Astrocyte of the hippocampus (primary cell): ENCODE data around the gene CD226.
"Not testable (repeated sequence)": the region's sequence is repeated elsewhere in the genome, so short reads cannot be mapped to it uniquely, and the experiment has no call there.

ENCODE experiments used
- DNase-seq: peaks from one replicate; pipeline ENCODE4 v3.0.0; 2011; ENCODE audit warnings: low read depth, low spot score

CD226 gene

DNA sequence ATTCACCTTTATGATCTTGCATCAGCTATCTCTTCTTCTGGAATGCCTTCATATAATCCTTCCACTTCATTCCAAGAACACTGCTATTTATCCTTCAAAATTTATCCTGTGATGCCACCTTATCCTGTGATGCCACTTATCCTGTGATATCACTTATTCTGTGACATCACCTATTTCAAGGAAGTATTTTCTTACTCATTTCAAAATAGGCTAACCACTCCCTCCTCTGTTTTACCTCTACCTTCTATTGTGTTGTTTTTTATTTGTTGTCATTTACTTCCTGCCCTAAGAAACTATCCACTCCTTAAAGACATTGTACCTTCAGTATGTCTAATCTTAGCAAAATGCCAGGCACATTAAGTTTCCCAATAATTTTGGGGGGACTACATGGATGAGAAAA is 38.8 kb downstream of the CD226 start:
- no peak for DNase-seq

DNA sequence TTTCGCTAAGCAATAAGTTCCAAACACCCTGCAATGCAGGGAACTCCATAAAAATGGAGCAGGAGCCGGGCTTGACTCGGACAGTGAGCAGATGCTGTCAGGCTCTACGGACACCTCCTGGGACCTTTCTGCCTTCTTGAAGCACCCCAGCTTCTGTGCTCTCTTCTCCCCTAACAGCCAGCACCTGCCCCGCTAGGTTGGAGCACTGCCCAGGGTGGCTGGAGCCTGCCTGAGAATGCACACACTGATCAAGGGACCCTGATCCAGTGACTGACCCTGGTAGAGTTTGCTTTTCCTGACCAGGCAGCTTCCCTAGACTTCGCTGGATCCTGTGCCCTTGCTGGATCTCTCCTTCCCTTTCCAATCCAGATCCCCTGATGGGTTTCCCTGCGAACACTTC is 40.9 kb downstream of the CD226 start:
- DNase-seq: no peak

GRCh38 chr18:69900941-69901340 is 46.7 kb downstream of the CD226 start:
- no peak for DNase-seq

- not testable (repeated sequence) for DNase-seq
Measured at GRCh38 chr18:69899154-69899923, 48.3 kb downstream of the CD226 start.

- peak; percentile 13 for DNase-seq
Measured at GRCh38 chr18:69898241-69898861, 49.3 kb downstream of the CD226 start.

- no peak for DNase-seq
Measured at GRCh38 chr18:69897397-69898108, 50.1 kb downstream of the CD226 start.

- DNase-seq: no peak
Measured at GRCh38 chr18:69895066-69896047, 52.3 kb downstream of the CD226 start.

DNA sequence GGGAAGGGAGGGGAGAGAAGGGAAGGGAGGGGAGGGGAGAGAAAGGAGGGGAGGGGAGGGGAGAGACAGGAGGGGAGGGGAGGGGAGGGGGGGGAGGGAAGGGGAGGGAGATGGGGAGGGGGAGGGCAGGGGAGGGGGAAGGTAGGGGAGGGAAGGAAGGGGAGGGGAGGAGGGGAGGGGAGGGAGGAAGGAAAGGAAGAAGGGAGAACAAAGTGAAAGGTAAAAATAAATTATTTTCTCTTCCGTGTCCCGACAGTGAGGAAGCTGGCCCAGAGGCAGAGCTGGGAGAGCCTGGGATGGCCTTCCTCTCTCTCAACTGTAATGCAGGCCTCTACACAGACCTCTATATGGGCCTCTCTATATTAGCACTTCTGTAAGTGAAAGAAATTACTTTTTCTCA is 53.2 kb downstream of the CD226 start:
- no peak for DNase-seq

GRCh38 chr18:69890558-69890957 is 57.1 kb downstream of the CD226 start:
- no peak for DNase-seq

GRCh38 chr18:69889009-69889408 is 58.7 kb downstream of the CD226 start:
- DNase-seq: no peak

- no peak for DNase-seq
Measured at GRCh38 chr18:69887256-69887655, 60.4 kb downstream of the CD226 start.

- no peak for DNase-seq
Measured at GRCh38 chr18:69885841-69886531, 61.7 kb downstream of the CD226 start.

DNA sequence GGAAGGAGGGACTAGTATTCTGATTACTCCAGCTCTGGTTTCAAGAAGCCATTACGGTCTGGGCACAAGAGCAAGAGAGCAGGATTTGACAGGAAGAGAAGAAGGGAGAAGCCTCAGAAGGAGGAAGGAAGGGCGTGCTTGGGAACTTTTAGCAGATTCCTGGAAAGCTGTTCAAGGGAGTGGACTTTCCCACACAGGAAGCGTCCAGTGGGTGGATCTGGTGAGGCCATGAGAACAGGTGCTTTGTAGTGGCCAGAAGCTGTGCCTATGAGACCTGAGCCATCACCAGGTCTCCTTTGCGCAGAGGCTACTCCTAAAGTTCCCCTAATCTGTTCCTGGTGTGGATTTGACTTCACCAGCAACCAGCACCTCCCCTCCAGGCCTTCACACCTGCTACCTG is 62.3 kb downstream of the CD226 start:
- DNase-seq: no peak

DNA sequence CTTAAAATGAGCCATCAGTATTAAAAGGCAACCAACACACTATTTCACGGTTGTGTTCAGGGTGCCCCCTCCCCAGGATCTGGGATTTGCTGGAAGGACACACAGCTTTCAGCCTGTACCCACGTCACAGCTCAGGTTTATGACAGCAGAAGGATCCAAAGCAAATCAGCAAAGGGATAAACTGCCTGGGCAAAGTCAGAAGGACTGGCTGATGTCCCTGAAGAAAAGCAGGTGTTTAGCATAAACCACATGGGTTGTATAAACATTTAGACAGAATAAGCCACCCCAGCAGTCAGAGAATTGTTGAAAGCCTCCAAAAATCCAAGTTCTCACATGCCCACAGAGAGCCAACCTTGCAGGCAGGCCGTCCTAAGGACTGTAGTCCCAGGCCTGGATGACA is 63.9 kb downstream of the CD226 start:
- peak; percentile 4 for DNase-seq

GRCh38 chr18:69882965-69883668 is 64.6 kb downstream of the CD226 start:
- DNase-seq: no peak

DNA sequence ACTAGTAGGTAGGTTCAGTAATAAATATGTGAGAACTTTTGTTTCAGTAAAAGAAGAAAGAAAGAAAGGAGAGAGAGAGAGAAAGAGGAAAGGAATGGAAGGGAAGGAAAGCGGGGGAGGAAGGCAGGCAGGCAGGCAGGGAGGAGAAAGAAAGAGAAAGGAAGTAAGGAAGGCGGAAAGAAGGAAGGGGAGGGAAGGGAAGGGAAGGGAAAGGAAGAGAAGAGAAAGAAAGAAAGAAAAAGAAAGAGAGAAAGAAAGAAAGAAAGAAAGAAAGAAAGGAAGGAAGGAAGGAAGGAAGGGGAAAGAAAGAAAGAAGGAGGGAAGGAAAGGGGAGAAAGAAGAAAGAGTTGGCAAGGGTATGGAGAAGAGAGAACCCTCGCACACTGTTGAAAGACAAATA is 67.6 kb downstream of the CD226 start:
- no peak for DNase-seq

DNA sequence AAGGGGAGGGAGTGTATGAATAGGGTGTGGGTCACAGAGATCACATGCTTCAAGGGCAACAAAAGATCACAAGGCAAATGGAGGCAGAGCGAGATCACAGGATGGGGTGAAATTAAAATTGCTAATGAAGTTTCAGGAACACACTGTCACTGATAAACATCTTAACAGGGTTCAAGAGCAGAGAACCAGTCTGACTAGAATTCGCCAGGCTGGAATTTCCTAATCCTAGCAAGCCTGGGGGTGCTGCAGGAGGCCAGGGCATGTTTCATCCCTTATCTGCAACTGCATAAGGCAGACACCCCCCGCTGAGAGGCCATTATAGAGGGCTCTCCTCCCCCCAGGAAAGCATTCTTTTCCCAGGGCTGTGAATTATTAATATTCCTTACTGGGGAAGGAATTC is 68.6 kb downstream of the CD226 start:
- DNase-seq: not testable (repeated sequence)

- DNase-seq: no peak
Measured at GRCh38 chr18:69878213-69878933, 69.3 kb downstream of the CD226 start.

DNA sequence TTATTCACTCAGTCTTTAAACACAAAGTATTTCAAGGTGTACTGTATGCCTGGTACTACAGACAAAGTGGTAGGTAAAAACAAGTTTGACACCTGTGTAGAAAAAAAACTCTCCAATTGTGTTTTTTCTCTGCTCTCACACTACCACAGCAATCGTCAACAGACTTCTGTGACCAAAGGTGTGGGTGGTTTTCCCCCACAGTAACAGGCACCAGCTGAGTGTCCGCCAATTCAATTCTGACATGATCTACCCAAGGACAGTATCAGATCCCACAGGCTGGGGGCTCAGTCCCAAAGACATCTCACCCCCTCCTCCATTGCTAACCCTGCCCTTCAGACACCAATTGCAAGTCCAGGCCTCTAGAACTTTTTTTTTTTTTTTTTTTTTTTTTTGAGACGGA is 71.2 kb downstream of the CD226 start:
- DNase-seq: no peak

- peak; percentile 7 for DNase-seq
Measured at GRCh38 chr18:69874058-69874457, 73.6 kb downstream of the CD226 start.
